ENCODE data around the gene PTGIS.

PTGIS gene

GRCh38 chr20:49559411-49560081 is 8.4 kb downstream of the PTGIS start:
- no peak for TF ChIP-seq CTCF (IDR thresholded peaks at IDR 0.05; ENCODE audit: extremely low read depth, missing control alignments)
- no peak for DNase-seq (ENCODE audit: low spot score)

GRCh38 chr20:49558826-49559225 is 9.1 kb downstream of the PTGIS start:
- no peak for TF ChIP-seq CTCF (IDR thresholded peaks at IDR 0.05; ENCODE audit: extremely low read depth, missing control alignments)
- no peak for DNase-seq (ENCODE audit: low spot score)

GRCh38 chr20:49557449-49557848 is 10.5 kb downstream of the PTGIS start:
- no peak for TF ChIP-seq CTCF (IDR thresholded peaks at IDR 0.05; ENCODE audit: extremely low read depth, missing control alignments)
- no peak for DNase-seq (ENCODE audit: low spot score)

GRCh38 chr20:49556621-49557020 is 11.3 kb downstream of the PTGIS start:
- TF ChIP-seq CTCF (IDR thresholded peaks at IDR 0.05; ENCODE audit: extremely low read depth, missing control alignments): no peak
- no peak for DNase-seq (ENCODE audit: low spot score)

- no peak for DNase-seq (ENCODE audit: low spot score)
These were observed 18.0 kb downstream of the PTGIS start for GRCh38 chr20:49549801-49550551.

GRCh38 chr20:49548371-49548947 is 19.5 kb downstream of the PTGIS start:
- TF ChIP-seq CTCF (IDR thresholded peaks at IDR 0.05; ENCODE audit: extremely low read depth, missing control alignments): no peak
- no peak for DNase-seq (ENCODE audit: low spot score)

More at GRCh38 chr20:49549801-49550551, 18.0 kb downstream of the PTGIS start:
- no peak for TF ChIP-seq CTCF (IDR thresholded peaks at IDR 0.05; ENCODE audit: extremely low read depth, missing control alignments)

- TF ChIP-seq CTCF (IDR thresholded peaks at IDR 0.05; ENCODE audit: extremely low read depth, missing control alignments): no peak
- no peak for DNase-seq (ENCODE audit: low spot score)
These were observed 22.4 kb downstream of the PTGIS start for GRCh38 chr20:49545572-49545971.

All from GM20000 (cell line).